Activated CD8-positive, alpha-beta memory T cell treated with anti-CD3 and anti-CD28 coated beads for 1 hour (primary cell): Measurements from ENCODE around the gene SHMT2.
"Not testable (repeated sequence)": the region's sequence is repeated elsewhere in the genome, so short reads cannot be mapped to it uniquely, and the experiment has no call there.

Experiments used
- DNase-seq, 2 donors: peaks; one replicate each; pipeline ENCODE4 v3.0.0-alpha.2; 2020; ENCODE audit warnings: low read depth in 1 of 2; ENCODE audit errors: extremely low read depth in 1 of 2

The SHMT2 gene

GRCh38 chr12:57261428-57261865, 31.9 kb downstream of the SHMT2 start:
- no peak for DNase-seq

- no peak for DNase-seq
These were observed 32.8 kb downstream of the SHMT2 start for GRCh38 chr12:57262126-57262822.

GRCh38 chr12:57263096-57263495, 33.6 kb downstream of the SHMT2 start:
- no peak for DNase-seq

DNA sequence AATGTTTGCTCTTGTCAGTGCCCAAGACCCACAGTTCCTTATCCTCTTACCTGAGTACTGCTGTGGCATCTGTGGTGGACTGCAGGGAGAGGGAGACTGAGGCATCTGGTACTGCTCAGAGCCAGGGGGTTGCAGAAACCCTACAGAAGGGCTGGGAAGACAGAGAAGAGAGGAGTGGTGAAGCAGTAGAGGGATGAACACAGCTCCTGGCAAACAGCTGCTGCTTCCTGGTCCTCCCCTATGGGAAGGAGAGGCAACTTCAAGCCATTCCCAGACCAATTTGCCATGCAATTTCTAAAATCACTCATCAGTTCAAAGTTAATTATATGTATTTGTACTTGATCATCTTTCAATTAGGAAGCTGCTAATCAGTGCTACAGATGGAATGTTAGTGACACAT, 37.2 kb downstream of the SHMT2 start:
- no peak for DNase-seq

DNA sequence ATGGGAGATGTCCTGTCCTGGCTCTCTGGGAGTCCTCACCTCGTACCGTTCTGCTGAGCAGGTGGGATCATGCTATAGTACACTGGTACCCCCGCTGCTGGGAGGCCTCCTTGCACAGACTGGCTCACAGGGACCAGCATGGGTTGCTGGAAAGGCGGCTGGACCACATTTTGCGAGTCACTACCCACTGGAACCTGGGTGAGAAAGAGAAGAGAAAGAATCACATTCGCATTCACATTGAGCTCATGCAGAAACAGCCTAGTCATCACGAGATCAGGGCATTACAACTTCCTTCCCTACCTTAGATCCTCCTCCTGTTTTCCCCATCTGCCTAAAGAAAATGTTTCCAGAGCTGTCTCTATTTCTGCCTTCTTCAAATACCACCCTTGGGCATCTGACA, 38.8 kb downstream of the SHMT2 start:
- no peak for DNase-seq

DNA sequence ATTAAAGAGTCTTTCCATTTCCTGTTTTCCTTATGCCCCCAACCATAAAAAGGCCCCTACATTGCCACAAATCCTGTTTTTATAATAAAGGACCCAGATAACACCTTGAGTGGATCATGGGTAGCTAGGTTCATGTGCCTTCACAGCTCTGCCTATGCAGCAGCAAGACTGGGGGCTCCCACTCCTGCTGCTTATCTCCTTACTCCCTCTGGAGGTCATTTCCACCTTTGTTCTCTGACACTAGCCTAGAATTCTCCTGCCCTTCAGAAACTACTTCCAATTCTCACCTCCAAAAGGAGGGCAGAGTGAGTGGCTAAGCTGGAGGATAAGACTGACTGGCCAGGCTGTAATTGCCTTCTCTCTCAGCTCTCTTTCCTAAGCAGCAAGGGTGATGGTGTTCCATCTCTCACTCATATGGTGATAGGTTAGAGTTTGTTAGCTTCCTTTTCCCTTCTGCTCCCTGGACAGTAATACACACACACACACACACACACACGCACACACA, 41.5 kb downstream of the SHMT2 start:
- DNase-seq = no peak

DNA sequence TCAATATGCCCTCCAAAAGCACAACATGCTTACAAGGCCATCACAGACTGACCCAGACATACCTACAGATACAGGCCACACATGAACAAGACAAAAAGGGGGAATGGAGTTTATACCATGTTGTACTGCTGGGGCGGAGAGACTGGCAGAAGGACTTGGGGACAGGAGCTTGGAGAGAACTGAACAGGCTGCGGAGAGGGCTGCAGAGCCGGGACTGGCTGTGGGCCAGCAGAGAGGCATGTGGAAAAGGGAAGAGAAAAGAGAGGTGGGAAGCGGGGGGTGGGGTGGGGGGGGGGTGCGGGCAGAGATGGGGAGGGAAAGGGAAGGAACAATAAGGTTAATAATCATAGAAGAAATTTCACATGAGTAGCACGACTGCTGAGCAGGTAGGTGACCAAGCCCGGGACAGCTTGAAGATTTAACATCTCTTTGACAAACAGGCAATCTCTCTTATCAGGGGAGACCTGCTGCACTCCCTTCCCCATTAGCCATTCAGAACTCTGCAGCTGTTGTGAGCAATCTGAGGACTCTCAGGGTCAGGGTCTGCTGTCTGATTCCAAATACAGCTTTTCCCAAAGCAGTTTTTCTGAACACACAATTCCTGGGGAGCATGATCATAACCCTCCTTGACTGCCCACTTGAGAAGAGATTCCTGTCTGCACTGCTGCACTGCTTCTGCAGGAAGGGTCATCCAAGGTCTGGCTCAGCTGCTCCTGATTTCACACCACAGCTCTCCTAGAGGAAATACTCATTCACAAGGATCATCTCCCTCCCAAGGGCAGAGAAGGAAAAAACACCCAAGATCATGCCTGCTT, 43.0 kb downstream of the SHMT2 start:
- DNase-seq = no peak

DNA sequence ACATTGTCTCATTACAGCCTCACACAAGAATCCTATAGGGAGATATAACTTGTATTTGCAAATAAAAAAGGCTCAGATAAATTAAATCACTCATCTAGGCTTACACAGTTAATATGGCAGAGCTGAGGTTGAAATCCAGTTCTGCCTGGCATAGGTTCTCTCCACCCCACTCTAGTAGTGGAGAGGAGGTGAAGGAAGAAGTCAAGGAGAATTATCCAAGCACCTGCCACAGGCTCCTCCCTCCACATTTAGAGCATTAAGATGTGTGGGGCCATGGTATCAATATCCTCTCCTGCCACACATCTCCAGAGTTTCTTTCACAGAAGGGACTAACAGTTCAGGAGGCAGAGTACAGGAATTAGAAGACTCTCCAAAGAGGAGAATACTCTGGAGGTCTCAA, 44.0 kb downstream of the SHMT2 start:
- DNase-seq = no peak

DNA sequence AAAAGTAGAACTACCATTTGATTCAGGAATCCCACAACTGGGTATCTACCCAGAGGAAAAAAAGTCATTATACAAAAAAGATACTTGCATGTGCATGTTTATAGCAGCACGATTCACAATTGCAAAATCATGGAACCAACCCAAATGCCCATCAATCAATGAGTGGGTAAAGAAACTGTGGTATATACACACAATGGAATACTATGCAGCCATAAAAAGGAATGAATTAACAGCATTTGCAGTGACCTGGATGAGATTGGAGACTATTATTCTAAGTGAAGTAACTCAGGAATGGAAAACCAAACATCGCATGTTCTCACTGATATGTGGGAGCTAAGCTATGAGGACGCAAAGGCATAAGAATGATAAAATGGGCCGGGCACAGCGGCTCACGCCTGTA, 46.7 kb downstream of the SHMT2 start:
- DNase-seq = not testable (repeated sequence)

GRCh38 chr12:57276935-57277563, 47.5 kb downstream of the SHMT2 start:
- no peak for DNase-seq

DNA sequence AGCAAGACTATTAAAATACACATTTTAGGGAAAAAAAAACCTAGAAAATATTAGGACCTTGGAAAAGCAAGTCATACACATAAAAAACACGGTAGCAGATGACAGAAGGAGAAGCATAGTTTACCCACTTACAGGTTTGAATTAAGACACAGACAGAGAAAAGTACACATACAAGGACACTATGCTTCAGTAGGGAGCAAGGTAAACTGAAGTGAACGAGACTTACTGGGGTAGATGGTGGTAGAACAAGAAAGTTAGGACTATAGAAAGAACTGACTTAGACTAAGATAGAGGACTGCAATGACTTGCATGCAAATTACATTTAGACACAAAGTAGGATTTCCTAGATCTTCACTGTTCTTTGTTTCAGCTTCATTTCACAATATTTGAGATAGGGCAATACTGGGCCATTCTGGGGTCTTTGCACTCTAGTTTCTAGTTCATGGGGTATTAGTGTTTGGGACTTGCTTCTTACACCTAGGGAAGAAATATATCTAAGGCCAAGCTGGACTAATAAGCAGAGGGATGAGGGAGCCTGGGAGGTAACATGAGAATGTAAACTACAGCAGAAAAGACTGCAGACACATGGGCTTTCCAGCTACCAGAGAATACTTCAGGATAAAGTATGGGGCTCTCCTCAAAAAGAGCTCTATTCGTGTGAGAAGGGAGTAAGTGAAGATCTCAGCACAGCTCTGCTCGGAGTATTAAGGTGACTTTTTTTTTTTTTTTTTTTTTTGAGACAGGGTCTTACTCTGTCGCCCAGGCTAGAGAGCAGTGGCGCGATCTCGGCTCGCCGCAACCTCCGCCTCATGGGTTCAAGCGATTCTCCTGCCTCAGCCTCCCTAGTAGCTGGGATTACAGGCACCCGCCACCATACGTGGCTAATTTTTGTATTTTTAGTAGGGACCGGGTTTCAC, 49.2 kb downstream of the SHMT2 start:
- DNase-seq = no peak

GRCh38 chr12:57280211-57281062, 50.9 kb downstream of the SHMT2 start:
- peak; percentile 15 to 37 for DNase-seq

DNA sequence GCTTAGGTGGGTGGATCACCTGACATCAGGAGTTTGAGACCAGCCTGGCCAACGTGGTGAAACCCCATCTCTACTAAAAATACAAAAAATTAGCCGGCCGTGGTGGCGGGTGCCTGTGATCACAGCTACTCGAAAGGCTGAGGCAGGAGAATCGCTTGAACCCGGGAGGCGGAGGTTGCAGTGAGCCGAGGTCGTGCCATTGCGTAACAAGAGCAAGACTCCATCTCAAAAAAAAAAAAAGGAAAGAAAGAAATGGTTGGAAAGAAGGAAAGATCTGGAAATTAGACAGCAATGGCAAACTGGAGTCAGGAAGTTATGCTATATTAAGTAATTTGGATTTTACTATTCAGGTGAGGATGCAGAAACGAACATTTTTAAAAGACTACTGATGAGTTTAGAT, 52.6 kb downstream of the SHMT2 start:
- DNase-seq = not testable (repeated sequence)
